Cardiac muscle cell (in vitro differentiated cells and primary cell): Measurements from ENCODE around the gene GBGT1. TPM values are rescaled to one million over a fixed set of nuclear protein-coding genes. Genes with fewer than 3 reads are reported as not detected.

Experiments
- DNase-seq, 2 donors: peaks; one replicate each; pipeline versions ENCODE4 v3.0.0 to v3.0.0-alpha.2; 2010 to 2017; ENCODE audit warnings: low read depth in 1 of 2, low spot score in 1 of 2
- H3K27ac ChIP-seq: fragments of 200-600 bp; sonication (generic); 2 replicates; pipeline ENCODE4 v1.5.1; 2016
- H3K27me3 ChIP-seq: fragments of 200-600 bp; sonication (generic); 2 replicates; pipeline ENCODE4 v1.6.0; 2016; ENCODE audit warnings: control low read depth
- H3K36me3 ChIP-seq: fragments of 200-600 bp; sonication (generic); 2 replicates; pipeline ENCODE4 v1.5.1; 2016; ENCODE audit warnings: control low read depth
- H3K4me1 ChIP-seq: fragments of 200-600 bp; sonication (generic); 2 replicates; pipeline ENCODE4 v1.8.1; 2017; ENCODE audit warnings: low read depth, mild to moderate bottlenecking, mixed run types
- H3K4me3 ChIP-seq: fragments of 200-600 bp; sonication (generic); 2 replicates; pipeline ENCODE4 v1.5.1; 2016; ENCODE audit warnings: mild to moderate bottlenecking
- H3K9me3 ChIP-seq: fragments of 200-600 bp; sonication (generic); 2 replicates; pipeline ENCODE4 v1.5.1; 2017; ENCODE audit warnings: low read depth, mild to moderate bottlenecking, control low read depth
- polyA plus RNA-seq: library from polyadenylated mRNA; unstranded; fragments of >200 nt; fragmentation: Nextera tagmentation; extraction: Ambion mirVana; gene quantifications from 2 replicates; pipeline ENCODE4 v1.2.1, GENCODE V29; 2016
- total RNA-seq: library from RNA; depleted of rRNA; stranded (reverse); fragments of >200 nt; gene quantifications from 2 replicates; pipeline ENCODE4 v1.2.3, GENCODE V29; 2016
- TF ChIP-seq, protein P1 (sequence below): IDR thresholded peaks from 2 replicates; pipeline ENCODE4 v1.5.1; 2012; ENCODE audit warnings: low read depth, mild to moderate bottlenecking, low read length

Gene GBGT1
- total and polyA plus RNA-seq, 2 experiments from 2014 or later, result 0.87 to 11.9 TPM

DNA sequence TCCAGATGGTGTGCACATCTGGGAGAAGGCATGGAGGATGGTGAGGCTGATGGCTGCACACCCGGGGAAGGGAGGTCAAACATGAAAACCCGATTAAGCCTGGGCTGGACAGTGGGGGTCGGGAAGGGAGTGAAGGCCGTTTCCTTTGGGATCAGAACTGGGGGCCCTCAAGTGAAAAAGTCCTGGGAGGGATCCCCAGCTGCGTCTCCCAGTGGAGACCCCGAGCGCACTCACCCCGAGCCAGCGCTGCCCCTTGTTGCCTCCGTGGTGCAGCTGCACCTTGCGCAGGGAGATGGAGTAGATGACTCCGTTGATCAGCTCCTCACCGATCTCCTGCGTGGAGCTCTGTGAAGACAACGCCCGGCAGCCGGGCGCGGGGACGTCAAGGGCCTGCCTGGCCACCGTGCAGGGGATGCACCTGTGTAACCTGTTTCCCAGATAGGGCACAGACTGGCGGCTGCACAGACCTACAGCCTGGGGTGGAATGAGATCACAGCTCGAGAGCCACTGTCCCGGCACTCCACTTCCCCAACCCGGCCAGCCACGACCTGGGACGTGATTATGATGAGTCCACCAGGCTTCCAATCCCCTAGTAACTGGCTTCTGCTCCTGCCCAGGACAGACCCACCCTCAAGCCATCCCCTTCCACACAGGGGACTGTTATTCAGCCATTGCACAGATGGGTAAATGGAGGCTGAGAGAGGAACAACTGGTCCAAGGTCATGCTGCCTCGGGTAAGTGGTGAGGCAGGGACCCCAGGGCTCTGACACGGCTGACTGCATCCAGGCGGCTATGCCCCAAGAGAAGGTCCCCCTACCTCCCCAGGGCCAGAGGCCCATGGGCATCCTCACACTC lies 51.7 kb downstream of the GBGT1 start:
- Histone ChIP-seq H3K9me3 (no peaks in the 10 kb centered on the region), H3K4me3 (no peak overlapping the region), H3K27me3 (no peaks in the 10 kb centered on the region), H3K27ac (no peak overlapping the region), H3K36me3 (peaks cover 18% of the 10 kb centered on the region), H3K4me1 (peaks cover 22% of the 10 kb centered on the region)
- no peak for DNase-seq
- TF ChIP-seq, protein P1, sequence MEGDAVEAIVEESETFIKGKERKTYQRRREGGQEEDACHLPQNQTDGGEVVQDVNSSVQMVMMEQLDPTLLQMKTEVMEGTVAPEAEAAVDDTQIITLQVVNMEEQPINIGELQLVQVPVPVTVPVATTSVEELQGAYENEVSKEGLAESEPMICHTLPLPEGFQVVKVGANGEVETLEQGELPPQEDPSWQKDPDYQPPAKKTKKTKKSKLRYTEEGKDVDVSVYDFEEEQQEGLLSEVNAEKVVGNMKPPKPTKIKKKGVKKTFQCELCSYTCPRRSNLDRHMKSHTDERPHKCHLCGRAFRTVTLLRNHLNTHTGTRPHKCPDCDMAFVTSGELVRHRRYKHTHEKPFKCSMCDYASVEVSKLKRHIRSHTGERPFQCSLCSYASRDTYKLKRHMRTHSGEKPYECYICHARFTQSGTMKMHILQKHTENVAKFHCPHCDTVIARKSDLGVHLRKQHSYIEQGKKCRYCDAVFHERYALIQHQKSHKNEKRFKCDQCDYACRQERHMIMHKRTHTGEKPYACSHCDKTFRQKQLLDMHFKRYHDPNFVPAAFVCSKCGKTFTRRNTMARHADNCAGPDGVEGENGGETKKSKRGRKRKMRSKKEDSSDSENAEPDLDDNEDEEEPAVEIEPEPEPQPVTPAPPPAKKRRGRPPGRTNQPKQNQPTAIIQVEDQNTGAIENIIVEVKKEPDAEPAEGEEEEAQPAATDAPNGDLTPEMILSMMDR, result no peak

DNA sequence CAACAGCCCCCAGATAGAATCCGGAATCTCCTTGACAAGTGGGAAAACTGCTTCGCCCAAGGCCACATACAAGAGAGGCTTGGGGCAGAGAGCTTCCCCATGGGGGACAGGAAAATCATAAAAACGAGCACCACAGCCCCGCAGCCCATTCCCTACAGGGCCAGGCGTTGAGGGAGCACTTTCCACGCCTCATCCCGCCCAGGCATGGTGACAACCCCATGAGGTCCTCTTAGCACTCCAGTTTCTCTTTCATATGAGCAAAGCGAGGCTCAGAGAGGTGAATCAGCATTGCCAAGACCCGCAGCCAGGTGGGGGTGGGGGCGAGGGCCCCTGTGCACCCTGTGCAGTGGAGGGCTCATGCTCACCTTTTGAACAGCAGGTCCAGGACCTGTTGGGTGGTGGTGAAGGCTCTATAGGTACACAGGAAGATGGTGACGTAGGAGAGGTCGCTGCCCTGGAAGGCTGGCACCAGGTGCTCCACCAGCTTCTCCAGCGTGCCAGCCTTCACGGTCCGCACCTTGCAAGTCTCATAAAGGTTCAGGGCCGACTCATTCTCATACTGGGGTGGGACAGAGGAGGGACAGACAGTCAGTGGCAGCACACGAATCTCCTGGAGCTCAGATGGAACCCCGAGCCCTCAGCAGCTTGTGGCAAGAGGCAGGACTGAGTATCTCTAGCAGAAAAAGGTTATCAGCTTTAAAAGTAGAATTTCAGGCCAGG lies 53.6 kb downstream of the GBGT1 start:
- no peak for DNase-seq
- TF ChIP-seq, protein P1, result no peak
- Histone ChIP-seq H3K4me3 (no peak overlapping the region), H3K27me3 (no peaks in the 10 kb centered on the region), H3K36me3 (peaks cover 26% of the 10 kb centered on the region), H3K27ac (no peak overlapping the region), H3K9me3 (no peaks in the 10 kb centered on the region), H3K4me1 (peaks cover 19% of the 10 kb centered on the region)

DNA sequence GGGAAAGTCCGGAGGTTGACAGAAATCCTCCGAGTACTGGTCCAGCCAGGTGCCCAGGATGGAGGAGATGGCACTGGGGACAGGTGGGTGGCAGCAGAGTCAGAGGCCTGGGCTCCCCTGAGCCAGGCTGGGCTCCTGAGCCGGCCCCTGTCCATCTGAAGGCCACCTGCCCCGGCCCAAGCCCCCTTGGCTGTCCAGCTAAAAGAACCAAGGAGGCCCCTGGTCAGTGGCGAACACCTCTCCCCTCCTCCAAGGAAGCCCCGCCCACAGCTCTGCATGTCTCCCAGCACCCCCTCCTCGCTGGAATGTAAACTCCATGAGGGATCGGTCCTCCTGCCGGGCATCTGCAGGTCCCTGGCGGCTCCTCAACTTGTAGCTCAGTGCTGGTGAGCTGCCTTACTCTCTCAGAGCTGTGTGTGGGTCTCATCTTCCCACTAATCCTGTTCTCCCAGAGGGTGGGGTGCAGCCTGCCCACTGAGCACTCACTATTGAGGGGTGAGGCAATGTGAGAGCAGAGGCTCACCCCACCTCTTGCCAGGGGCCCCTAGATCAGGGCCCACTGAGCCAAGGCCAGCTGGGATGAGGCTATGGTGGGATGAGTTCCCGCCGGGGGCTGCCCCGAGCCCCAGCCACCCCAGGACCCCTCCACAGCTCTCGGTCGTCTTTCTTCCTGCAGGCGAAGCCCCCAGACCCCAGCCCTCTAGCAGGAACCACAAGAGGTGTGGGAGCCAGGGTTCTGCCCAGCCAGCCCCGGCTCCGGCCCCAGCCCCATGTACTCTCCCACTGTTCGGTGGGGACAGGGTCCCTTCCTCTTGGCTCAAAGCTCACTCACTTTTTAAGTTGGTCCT lies 54.7 kb downstream of the GBGT1 start:
- TF ChIP-seq, protein P1, result no peak
- H3K27ac ChIP-seq, result no peak overlapping the region
- peaks cover 8% of the 10 kb centered on the region for H3K4me1 ChIP-seq
- H3K9me3 ChIP-seq, result no peaks in the 10 kb centered on the region
- H3K4me3 ChIP-seq, result no peak overlapping the region
- H3K36me3 ChIP-seq, result peaks cover 26% of the 10 kb centered on the region
- H3K27me3 ChIP-seq, result no peaks in the 10 kb centered on the region
- no peak for DNase-seq

DNA sequence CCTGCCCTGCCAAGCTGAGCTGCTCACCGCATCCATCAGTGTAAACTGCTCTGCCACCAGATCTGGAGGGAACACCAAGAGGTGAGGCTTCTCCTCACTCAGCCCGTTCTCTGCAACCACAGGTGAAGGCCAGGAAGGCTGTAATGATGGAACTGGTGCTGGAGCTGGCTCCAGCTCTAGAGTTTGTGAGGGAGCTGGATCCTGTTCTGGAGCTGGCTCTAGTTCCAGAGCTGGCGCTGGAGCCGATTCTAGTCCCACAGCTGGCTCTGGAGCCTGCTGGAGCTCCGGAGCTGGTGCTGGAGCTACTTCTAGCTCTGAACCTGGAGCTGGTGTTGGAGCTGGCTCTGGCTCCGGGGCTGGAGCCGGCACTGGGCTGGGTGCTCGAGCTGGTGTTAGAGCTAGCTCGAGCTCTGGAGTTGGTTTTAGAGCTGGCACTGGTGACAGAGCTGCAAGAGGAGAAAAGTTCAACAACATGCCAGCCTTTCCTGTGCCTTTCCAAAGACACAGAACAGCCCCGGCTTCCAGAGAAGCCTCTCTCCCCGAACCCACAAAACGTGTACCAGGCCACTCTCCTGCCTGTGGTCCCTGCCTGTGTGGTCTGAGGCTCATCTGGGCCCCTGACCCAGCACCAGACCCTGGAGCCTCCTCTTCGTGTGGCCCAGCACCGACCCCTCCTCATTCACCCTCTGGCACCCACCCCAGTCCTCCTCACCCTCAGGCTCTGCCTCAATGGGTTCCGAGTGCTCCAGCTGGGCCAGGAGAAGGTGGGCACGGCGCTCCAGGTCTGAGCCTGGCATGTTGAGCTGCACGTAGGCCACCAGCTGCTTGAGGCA lies 55.5 kb downstream of the GBGT1 start:
- Histone ChIP-seq H3K4me1 (no peaks in the 10 kb centered on the region), H3K4me3 (no peak overlapping the region), H3K36me3 (peaks cover 26% of the 10 kb centered on the region), H3K27me3 (no peaks in the 10 kb centered on the region), H3K9me3 (no peaks in the 10 kb centered on the region), H3K27ac (no peak overlapping the region)
- TF ChIP-seq, protein P1, result no peak
- DNase-seq, result no peak
